PC-9 (cell line): Measurements from ENCODE around the gene SF3A1.

Source experiments
- EZH2 ChIP-seq: fragments of 200-600 bp; sonication (generic); IDR thresholded peaks from 2 replicates; pipeline ENCODE4 v1.8.0; 2017; ENCODE audit warnings: antibody characterized with exemption, low read depth
- TF ChIP-seq, protein P1 (sequence below): fragments of 200-600 bp; sonication (generic); conservative IDR thresholded peaks from 2 replicates; pipeline ENCODE4 v1.6.1; 2017; ENCODE audit warnings: mixed run types, antibody characterized with exemption, mild to moderate bottlenecking, moderate library complexity

DNA sequence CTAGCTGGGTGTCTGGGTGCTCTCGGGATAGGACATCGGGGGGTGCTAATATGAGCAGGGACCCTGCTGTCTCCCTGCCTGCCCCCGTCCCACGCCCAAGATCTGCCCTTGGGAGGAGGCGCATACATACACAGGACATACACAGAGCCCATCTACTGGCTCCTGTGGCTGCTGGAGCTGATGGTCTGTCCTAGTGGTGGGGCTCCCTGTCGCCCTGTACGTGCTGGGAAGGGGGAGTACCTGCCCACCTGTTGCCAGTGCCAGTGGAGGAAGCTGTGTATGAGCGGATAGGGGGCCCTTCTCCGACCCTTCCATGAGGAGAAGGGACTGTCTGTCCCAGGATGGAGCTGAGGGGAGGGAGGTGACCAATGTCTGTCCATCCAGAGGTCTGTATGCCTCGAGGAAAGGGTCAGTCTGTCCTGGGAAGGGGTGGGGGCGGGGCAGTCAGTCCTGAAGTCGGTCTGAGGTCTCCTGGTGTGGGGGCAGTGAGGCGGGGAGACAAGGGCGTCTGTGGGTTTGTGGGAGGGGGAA is 30.9 kb downstream of the SF3A1 start:
- TF ChIP-seq, protein P1, sequence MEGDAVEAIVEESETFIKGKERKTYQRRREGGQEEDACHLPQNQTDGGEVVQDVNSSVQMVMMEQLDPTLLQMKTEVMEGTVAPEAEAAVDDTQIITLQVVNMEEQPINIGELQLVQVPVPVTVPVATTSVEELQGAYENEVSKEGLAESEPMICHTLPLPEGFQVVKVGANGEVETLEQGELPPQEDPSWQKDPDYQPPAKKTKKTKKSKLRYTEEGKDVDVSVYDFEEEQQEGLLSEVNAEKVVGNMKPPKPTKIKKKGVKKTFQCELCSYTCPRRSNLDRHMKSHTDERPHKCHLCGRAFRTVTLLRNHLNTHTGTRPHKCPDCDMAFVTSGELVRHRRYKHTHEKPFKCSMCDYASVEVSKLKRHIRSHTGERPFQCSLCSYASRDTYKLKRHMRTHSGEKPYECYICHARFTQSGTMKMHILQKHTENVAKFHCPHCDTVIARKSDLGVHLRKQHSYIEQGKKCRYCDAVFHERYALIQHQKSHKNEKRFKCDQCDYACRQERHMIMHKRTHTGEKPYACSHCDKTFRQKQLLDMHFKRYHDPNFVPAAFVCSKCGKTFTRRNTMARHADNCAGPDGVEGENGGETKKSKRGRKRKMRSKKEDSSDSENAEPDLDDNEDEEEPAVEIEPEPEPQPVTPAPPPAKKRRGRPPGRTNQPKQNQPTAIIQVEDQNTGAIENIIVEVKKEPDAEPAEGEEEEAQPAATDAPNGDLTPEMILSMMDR: no peak
- no peak for TF ChIP-seq EZH2
